Measurements from ENCODE around the gene TDRD6.
"Not testable (repeated sequence)": the region's sequence is repeated elsewhere in the genome, so short reads cannot be mapped to it uniquely, and the experiment has no call there.

Gene TDRD6

GRCh38 chr6:46687619-46688097 lies at the start of gene TDRD6:
Gene TDRD6 (plus strand): TSS chr6:46687885. CDS start chr6:46688129, 244 bp downstream.
- TF ChIP-seq, protein P1, sequence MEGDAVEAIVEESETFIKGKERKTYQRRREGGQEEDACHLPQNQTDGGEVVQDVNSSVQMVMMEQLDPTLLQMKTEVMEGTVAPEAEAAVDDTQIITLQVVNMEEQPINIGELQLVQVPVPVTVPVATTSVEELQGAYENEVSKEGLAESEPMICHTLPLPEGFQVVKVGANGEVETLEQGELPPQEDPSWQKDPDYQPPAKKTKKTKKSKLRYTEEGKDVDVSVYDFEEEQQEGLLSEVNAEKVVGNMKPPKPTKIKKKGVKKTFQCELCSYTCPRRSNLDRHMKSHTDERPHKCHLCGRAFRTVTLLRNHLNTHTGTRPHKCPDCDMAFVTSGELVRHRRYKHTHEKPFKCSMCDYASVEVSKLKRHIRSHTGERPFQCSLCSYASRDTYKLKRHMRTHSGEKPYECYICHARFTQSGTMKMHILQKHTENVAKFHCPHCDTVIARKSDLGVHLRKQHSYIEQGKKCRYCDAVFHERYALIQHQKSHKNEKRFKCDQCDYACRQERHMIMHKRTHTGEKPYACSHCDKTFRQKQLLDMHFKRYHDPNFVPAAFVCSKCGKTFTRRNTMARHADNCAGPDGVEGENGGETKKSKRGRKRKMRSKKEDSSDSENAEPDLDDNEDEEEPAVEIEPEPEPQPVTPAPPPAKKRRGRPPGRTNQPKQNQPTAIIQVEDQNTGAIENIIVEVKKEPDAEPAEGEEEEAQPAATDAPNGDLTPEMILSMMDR (IDR thresholded peaks at IDR 0.05; ENCODE audit: low read depth, low read length, missing control alignments): no peak
- no peak within 1 kb of the TSS for H3K4me3 ChIP-seq (ENCODE audit: low read depth, low read length)
- DNase-seq (ENCODE audit: low read depth): no peak

GRCh38 chr6:46637933-46638332 lies 49.8 kb upstream of the TDRD6 start:
- no peak overlapping the region for H3K4me3 ChIP-seq (ENCODE audit: low read depth, low read length)
- TF ChIP-seq, protein P1 (IDR thresholded peaks at IDR 0.05; ENCODE audit: low read depth, low read length, missing control alignments): no peak
- no peak for DNase-seq (ENCODE audit: low read depth)

- DNase-seq (ENCODE audit: low read depth): no peak
- H3K4me3 ChIP-seq (ENCODE audit: low read depth, low read length): no peak overlapping the region
- TF ChIP-seq, protein P1 (IDR thresholded peaks at IDR 0.05; ENCODE audit: low read depth, low read length, missing control alignments): no peak
Observed at GRCh38 chr6:46638650-46639049, 49.0 kb upstream of the TDRD6 start.

GRCh38 chr6:46642928-46643751 lies 44.5 kb upstream of the TDRD6 start:
- no peak overlapping the region for H3K4me3 ChIP-seq (ENCODE audit: low read depth, low read length)
- TF ChIP-seq, protein P1 (IDR thresholded peaks at IDR 0.05; ENCODE audit: low read depth, low read length, missing control alignments): no peak
- no peak for DNase-seq (ENCODE audit: low read depth)

GRCh38 chr6:46645265-46645664 lies 42.4 kb upstream of the TDRD6 start:
- TF ChIP-seq, protein P1 (IDR thresholded peaks at IDR 0.05; ENCODE audit: low read depth, low read length, missing control alignments): no peak
- no peak overlapping the region for H3K4me3 ChIP-seq (ENCODE audit: low read depth, low read length)
- no peak for DNase-seq (ENCODE audit: low read depth)

DNA sequence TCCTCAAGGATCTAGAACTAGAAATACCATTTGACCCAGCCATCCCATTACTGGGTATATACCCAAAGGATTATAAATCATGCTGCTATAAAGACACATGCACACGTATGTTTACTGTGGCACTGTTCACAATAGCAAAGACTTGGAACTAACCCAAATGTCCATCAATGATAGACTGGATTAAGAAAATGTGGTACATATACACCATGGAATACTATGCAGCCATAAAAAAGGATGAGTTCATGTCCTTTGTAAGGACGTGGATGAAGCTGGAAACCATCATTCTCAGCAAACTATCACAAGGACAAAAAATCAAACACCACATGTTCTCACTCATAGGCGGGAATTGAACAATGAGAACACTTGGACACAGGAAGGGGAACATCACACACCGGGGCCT lies 39.6 kb upstream of the TDRD6 start:
- not testable (repeated sequence) for H3K4me3 ChIP-seq (ENCODE audit: low read depth, low read length); DNase-seq (ENCODE audit: low read depth)

- no peak for DNase-seq (ENCODE audit: low read depth)
- TF ChIP-seq, protein P1 (IDR thresholded peaks at IDR 0.05; ENCODE audit: low read depth, low read length, missing control alignments): no peak
- no peak overlapping the region for H3K4me3 ChIP-seq (ENCODE audit: low read depth, low read length)
Observed at GRCh38 chr6:46648869-46649492, 38.7 kb upstream of the TDRD6 start.
